GM18907 (cell line): ENCODE results near the gene QRFP.
A peak's percentile ranks its signal among the peaks of the same experiment; 100 is the strongest.

Experiments
- ATAC-seq: cut with Tn5 transposase; IDR thresholded peaks from one replicate; pipeline ENCODE4 v1.9.1; 2021; ENCODE audit warnings: mild to moderate bottlenecking, moderate library complexity; ENCODE audit not compliant: unreplicated experiment

QRFP gene

DNA sequence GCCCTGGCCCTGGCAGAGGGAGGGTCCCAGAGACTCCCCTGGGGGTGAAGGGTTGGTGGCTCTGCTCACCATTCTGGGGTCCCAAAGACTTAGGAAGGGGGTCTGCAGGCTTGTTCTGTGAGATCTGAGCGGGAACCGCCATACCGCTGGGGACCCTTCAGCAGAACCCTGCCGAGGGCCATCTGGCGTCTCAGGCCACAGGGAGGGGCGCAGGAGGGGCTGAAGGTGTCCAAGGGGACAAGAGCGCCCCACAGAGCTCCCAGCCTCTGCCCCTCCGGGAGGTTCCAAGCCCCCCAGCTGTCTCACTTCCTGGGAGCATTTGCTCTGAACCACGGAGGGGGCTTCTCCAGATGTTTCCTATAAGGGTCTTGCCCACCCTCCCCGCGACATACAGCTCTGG, 37.6 kb upstream of the QRFP start:
- ATAC-seq = no peak

DNA sequence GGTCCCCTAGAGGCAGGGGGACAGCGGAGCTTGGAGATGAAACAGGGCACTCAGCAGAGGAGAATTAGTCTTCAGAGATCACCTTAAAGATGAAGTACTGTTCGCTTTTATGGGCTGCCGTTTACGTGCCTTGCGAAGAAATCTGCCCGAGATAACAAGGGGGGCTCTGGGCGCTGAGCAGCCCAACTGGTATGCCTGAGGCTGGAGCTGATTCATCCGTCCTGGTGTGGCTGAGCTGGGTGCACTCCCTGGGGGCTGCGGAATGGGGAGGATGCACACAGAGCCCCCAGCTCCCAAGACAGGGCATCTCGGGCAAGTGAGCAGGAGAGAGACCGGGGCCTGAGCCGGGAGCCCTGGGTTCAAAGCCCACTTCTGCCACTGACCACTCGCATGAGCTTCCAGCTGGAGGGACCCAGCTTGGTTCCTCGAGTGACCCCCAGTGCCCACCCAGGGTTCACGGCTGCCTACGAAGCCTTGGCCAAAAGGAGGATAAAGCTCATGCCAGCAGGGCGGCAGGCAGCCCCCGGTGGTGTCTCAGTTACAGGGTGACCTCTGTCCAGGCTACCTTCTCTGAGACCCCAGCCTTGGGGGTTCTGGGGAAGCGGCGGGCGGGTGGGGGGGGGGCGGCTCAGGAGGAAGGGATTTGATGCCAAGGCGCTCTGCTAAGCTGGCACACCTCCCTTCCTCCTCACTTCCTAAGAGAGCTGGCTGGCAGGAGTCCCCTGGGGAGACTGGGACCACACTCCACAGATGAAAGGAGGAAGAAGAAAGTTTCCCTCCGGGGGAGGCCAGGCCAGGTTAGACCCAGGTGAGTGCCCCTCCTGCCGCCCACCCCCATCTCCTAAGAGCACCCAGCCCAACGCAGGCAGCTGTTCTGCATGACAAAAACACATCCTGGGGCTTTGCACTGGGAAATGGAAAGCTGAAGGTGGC, 36.8 kb upstream of the QRFP start:
- no peak for ATAC-seq

DNA sequence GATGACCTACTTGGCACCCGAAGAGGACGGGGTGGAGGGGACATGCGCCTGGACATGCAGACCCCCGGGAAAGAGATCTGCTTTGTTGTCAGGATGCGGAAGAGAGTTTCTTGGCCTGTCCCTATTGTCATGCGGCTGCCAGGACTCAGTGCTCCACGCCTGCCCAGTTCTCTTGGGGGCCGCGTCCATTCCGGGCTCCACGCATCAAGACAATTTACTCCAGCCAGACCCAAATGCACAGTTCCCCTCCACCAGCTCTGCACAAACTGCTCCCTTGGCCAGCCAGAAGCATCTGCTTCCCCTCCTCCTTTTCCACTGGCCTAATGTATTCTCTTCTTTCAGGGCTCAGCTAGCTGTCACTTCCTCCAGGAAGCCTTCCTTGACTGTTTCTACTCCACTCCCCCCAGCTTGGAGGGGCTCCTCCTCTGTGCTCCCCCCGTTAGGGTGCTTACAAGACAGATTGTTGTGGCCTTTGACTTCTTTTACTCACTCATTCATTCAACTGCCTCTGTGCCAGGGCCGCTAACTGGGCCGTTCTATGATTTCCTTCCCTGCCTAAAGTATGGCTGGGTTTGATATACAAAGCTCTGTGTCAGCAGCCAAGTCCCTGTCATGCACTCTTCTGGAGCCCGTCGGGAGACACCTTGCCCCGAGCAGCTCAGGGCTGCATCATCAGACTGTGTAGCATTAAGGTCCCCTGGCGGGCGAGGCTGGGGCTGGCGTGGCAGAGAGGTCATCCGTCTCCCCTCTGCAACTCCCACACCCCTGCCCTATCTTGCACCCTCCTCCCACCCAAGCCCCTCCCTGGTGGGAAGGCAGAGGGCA, 35.9 kb upstream of the QRFP start:
- ATAC-seq = no peak

DNA sequence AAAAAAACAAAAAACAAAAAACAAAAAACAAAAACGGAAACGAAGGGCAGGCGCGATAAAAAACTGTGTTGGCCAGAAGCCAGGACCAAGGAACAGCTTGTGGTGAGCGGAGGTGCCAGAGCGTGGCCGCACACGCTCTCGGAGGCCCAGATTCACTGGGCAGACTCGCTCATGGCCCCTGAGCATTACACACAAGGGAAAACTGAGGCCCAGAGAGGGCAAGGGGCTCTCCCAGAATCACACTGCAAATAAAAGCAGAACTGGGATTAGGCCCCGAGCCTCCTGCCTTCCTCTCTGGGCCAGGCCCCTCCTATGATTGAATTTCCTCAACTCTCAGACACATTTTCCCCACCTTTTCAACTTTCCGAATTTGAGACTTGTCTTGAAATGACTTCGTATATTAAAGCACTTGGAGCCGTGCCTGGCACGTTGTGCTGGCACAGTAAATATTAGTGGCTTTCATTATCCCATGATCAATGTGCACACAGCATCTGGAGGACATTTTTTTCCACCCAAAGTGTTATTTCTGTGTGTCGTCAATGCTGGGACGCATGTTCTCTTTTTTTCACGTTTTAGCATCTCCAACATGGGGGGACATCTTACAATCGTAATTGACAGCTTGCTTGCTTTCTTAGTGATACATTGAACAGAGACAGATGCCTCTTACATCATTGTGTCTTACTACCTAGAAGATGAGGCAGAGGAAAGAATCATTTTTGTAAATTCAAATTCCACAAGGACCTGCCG, 35.1 kb upstream of the QRFP start:
- ATAC-seq = peak; percentile 33

DNA sequence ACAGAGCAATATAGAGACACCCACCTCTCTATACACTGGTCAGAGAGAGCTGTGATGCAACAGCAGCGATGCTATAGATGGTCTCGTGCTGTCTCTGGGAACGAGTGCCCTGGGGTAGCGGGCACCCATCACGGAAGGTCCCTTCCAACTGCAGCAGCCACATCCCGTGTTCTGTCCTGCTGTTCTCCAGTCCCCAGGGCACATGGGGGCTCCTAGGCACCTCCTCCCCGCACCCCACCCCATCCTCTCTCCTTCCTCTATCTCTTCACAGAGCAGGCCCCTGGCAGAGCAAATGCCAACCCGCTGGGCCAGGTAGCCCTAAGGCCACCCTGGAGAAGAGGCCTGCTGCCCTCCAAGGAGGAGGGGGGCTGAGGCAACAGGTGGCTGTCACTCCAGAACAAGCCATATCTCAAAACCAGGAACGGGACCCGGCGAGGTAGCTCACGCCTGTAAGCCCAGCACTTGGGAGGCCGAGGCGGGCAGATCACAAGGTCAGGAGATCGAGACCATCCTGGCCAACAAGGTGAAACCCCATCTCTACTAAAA, 34.3 kb upstream of the QRFP start:
- no peak for ATAC-seq

DNA sequence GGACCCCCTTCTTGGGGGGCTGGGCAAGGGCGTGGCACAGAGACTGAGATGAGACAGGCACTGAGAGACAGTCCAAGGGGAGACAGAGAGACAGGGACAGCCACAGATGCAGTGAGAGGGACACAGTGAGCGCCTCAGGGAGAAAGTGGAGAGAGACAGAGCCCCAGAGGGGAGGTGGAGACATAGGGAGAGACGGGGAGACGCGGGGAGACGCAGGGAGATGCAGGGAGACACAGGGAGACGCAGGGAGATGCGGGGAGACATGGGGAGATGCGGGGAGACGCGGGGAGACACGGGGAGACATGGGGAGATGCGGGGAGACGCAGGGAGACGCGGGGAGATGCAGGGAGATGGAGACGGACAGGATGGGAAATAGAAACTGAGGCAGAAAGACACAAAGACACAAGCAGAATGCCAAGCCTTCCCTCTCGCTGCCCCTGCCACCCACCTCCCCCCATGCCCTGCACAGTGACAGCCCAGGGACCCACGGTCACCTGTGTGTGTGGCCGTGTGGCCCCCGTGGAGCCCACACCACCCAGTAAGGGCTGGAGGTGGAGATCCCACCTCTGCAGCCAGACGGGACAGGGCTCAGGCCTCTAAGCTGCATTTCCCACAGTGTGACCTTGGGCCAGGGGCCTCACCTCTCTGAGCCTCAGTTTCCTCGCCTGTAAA, 33.7 kb upstream of the QRFP start:
- ATAC-seq = no peak

DNA sequence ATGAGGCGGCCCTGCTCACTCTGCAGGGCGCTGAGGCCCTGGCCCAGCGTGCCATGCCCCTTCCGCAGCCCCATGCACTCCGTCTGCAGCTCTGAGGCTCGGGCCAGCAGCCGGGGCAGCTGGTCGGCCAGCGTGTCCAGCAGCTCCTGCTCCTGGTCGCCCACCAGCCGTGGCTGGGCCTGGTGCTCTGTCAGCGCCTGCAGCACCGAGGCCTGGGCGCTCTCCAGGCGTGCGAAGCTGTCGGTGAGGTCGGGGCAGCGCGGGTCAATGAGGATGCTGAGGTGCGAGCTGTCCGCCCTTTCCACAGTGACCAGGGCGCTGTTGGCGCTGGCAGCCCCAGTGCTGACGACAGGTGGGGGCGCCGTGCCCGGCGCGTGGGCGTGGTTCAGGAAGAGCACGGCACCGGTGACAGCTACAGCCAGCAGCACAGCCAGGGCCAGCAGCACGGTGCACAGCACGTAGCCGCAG, 33.0 kb upstream of the QRFP start:
- ATAC-seq = no peak

DNA sequence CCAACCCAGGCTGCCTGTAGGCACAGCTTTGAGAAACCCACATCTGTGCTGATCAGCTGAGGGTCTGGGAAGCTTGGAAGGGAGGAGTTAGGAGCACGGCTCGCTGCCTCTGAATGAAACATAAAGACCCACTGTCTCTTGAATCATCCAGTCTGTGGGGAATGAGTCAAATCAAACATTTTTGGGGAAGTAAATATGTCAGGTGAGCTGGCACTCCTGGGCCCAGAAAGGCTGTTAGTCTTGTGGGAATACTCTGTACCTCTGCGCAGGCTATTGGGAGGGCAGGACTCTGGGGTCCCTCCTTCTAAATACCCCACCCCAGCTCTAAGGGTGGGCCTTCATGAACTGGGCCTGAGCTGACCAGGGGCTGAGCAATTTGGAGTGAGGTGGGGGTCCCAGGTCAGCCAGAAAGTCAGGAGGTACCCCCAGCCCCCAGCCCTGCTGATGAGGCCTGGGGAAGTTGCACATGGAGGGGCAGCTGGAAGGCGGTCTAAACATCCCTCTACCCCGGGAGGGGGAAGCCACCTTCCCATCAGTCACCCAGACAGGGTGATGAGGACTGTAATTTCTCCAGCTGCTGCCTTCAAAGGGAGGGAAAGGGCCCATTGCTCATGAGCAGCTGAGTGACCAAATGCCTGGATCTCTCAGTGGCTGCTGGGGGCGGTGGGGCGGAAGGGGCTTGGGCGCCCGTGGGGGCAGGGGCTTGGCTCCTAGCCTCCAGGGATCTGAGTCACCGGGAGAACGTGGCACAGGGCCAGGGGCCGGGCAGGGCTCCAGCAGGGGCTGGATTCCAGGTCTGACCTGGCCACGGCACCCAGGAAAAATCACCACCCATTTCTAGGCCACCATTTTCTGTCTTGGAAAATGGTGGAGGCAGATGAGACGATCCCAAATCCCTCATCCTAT, 31.6 kb upstream of the QRFP start:
- ATAC-seq = no peak

DNA sequence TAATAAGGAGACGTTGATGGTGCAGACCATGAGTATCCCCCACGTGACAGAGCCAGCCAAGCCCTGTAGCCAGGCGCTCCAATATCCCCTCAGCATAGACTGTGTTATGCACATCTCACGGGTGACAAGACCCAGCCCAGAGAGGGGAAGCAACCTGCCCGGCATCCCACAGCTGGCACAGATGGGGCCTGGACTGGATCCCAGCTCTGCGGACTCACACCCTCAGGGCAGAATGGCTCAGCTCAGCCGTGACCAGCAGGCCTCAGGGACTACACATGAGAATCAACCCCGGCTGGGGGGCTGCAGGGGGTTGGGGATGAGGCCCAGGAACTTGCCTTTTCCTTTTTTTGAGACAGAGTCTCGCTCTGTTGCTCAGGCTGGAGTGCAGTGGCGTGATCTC, 30.7 kb upstream of the QRFP start:
- no peak for ATAC-seq

DNA sequence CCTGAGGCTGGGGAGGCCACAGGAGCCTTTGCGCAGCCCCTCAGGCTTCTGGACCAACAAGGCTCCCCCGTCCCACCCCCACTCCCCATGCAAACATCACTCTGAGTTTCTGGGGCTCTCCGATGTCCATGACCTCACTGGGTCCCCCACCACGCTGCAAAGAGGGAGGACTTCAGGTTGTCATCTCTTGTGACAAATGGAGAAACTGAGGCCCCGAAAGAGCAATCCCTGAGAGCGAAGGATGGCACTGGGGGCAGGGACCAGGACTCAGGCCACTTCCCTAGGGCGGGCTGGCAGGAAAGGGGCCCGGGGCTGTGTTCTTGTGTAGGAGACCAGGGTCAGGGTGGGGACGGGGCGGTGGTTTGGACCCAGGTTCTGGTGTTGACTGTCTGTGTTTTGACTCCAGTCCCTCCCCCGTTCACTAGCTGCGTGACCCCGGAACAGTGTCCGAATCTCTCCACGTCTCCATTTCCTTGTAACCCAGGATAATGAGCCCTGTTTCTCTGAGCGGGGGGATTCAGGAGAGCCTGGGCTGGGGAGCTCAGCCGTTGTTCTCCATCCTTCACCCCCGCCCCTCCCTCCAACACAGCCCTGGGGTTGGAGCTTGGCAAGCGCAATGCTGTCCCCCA, 28.6 kb upstream of the QRFP start:
- no peak for ATAC-seq

DNA sequence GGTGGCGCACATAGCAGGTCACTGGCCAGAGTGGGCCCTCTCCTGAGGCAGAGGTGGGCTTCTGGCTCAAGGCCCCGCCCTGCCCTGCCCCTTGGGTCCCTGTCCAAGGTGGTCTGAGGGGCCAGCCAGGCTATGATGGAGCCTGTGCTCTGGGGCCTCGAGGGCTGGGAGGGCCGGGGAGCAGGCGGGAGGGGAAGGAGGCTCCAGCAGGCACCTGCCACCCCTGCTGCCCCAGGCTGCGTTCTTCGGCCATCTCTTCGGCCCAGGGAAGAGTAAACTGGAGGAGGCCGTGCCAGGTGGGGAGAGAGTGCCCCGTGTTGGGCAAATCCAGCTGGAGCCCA, 27.8 kb upstream of the QRFP start:
- no peak for ATAC-seq

DNA sequence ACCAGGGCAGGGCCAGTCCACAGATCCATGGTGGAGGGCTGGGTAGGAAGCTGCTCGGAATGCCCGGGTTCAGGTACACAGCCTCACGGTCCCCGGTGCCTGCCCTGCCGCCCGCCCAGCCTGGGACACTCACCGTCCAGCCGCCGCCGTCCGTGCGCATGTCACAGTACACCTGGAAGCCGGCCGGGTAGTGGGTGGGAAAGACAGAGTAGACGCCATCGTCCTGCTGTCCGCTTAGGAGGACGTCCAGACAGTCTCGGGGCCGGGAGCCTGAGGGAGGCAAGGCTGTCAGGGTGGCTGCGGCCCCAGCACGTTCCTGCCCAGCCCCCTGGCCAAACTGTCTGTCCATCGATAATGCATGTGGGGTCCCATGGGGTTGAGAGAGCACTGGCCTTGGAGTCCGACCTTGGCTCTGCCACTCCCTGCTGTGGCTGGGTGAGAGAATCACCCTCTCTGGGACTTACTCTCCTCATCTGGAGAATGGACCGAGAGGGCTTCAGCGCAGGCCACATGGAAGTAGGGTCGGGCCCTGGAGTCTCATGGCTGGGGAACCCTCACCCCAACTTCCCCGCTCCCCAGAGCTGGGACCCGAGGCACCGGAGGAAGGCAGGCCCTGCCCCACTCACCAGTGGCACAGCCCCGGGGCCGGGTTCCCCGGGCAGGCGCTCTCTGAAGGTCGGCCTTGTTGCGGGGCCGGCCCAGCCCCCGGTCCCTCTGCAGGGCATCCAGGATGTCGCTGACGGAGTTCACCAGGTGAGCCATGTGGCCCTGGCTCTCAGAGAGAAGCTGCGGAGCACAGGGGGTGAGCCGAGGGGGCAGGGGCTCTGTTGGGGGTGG, 27.2 kb upstream of the QRFP start:
- no peak for ATAC-seq

DNA sequence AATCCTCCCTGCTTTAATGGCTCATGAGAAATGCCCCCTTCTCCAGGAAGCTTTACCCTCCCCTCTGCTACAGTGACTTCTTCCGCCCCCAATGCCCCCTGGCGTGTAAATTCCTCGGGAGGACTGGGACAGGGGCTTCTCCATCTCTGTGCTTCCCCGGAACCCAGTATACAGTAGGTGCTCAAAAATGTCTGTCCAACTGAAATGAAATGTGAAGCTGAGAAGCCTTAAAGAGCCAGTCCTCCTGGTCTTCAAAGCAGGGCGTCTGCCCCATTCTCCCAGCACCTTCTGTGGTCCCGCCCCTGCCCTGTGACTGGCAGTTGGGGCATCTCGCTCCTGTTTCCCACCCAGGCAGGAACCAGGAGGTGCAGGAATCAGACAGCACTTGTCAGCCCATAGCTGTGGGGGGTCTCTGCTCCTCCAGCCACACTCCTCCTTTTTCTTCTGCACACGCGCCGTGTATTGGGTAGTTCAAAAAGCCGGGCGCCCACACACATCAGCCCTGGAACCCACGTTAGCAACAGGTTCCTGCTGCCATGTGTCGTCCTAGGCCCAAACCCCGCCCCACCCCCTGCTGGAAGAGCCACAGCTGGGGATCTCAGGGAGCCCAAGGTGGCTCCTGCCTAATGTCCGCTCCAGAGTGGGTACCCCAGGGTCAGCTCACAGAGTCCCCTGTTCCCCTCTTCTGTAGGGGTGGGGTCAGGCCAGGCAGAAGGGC, 26.4 kb upstream of the QRFP start:
- no peak for ATAC-seq

DNA sequence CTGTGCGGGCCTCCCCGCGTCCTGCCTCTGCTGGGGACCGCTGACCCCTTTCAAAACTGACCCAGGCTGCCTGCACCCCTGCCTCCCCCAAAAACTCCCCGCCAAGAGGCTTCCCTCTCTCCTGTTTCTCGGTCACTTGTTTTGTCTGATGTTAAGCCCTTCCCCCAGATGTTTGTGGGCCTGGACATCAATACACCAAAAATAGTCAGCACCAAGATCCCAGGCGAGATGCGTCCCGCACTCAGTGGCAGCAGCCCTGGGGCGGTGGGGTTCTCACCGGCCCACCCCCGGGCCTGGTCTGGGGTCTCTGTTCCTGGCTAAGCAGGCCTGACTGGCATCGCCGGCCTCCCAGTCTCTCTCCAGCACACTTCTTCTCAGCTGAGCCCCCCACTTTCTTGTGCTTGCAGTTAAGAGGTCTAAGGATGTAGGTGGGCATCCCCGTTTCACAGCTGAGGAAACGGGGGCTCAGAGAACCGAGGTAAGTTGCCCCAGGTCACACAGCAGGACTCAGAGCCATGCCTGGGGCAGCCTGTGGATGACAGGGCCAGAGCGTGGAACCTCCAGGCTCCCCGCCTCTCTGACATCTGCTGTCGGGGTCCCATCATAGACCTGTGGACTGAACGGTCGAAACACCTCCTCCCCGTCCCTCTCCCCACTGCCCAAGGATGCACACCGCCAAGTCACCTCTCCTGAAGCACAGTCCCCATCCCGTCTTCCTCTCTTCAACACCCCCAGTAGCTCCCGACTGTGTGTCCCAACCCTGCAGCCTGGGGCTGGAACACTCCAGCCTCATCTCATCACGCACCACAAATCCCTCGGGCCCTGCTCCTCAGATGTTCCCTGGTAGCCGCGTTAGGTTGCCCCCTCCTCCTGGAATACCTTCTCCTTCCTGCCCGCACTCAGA, 25.6 kb upstream of the QRFP start:
- no peak for ATAC-seq

DNA sequence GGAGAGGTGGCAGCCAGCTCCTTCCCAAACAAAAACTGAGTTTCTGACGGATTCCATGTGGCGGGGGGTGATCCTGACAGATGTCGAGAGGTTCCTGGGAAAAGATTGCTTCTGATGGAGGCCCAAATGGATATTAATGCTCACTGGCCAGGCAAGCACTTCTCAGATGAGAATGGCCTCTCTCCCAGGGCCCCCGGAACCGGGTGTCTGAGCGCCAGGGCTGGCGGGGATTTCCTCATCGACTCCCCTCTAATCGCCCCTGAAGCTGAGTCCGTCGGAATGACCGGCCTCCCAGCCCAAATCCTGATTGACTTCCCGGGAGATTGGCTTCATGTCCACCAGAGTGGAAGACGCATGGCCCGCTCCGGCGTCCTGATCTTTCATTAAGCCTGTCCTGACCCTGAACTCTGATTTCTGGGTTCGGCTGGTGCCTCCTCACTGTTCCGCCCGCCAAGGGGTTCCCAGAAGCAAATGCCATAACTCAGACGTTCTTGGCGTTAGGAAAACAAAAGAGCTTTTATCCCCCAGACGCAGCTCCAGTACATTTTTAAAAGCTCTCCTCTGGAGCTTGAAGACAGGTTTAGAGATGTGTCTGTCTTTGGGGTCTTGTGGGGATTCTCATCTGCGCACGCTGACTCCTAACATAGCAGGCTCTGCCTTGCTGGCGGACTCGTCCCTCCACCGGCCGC, 24.8 kb upstream of the QRFP start:
- no peak for ATAC-seq

DNA sequence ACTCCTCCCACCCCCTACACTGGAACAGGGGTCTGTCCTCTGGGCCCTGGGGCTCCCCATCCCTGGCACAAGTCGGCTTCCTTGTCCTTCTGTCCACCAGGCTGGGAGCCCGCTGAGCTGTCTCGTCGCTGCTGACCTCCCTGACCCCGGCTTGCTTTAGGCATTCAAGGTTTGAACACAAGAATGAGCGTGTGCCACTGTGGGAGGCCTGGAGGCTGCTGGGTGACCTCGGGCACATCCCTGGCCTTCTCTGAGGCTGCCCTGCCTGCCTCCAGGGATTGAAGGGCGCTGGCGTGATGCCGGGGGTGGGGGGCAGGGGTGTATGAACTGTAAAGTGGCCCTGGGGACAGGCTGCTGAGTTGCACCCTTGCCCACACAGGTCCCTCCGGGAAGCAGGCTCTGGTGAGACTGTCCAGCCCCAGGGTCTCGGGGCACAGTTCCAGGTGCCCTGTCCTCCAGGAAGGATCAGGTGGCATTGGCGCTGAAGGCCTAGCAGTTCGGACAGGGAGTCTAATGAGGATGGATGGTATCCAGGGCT, 24.2 kb upstream of the QRFP start:
- ATAC-seq = no peak
